Adipocyte (in vitro differentiated cells): ENCODE measurements around the gene CFAP52.

ENCODE experiments used
- DNase-seq: peaks from one replicate; pipeline ENCODE4 v3.0.0-alpha.2; 2015; ENCODE audit warnings: low read depth
- H3K27me3 ChIP-seq: replicated peaks from 2 replicates; pipeline ENCODE4 v1.7.0; 2013; ENCODE audit warnings: mild to moderate bottlenecking, low read length, moderate library complexity; ENCODE audit not compliant: control insufficient read depth, insufficient read depth
- H3K36me3 ChIP-seq: 2 replicates; pipeline ENCODE4 v1.7.0; 2013; ENCODE audit warnings: low read length, mild to moderate bottlenecking, moderate library complexity; ENCODE audit not compliant: control insufficient read depth, insufficient read depth, severe bottlenecking
- H3K4me1 ChIP-seq: 2 replicates; pipeline ENCODE4 v1.7.0; 2013; ENCODE audit warnings: mild to moderate bottlenecking, low read length, moderate library complexity; ENCODE audit not compliant: control insufficient read depth, insufficient read depth
- H3K4me3 ChIP-seq: 2 replicates; pipeline ENCODE4 v1.7.0; 2013; ENCODE audit warnings: mild to moderate bottlenecking, low read length, moderate library complexity
- H3K9ac ChIP-seq: 2 replicates; pipeline ENCODE4 v1.7.0; 2013; ENCODE audit warnings: mild to moderate bottlenecking, low read length, moderate library complexity
- H3K9me3 ChIP-seq: 2 replicates; pipeline ENCODE4 v1.7.0; 2013; ENCODE audit warnings: mild to moderate bottlenecking, low read length, moderate library complexity; ENCODE audit not compliant: control insufficient read depth

CFAP52 gene

GRCh38 chr17:9672691-9673090, 96.2 kb downstream of the CFAP52 start:
- H3K4me3 ChIP-seq = no peak overlapping the region
- peaks cover 5% of the 10 kb centered on the region for H3K27me3 ChIP-seq
- no peak overlapping the region for H3K9ac ChIP-seq
- no peak for DNase-seq
- no peaks in the 10 kb centered on the region for H3K4me1 ChIP-seq
- H3K36me3 ChIP-seq = no peaks in the 10 kb centered on the region
- H3K9me3 ChIP-seq = no peaks in the 10 kb centered on the region

- H3K27me3 ChIP-seq = no peaks in the 10 kb centered on the region
- no peaks in the 10 kb centered on the region for H3K4me1 ChIP-seq
- no peaks in the 10 kb centered on the region for H3K36me3 ChIP-seq
- H3K4me3 ChIP-seq = no peak overlapping the region
- H3K9me3 ChIP-seq = peaks cover 9% of the 10 kb centered on the region
- H3K9ac ChIP-seq = no peak overlapping the region
- DNase-seq = no peak
Observed at GRCh38 chr17:9676084-9676483, 99.6 kb downstream of the CFAP52 start.

GRCh38 chr17:9676820-9677310, 100.4 kb downstream of the CFAP52 start:
- Histone ChIP-seq H3K9me3 (peaks cover 9% of the 10 kb centered on the region), H3K4me3 (no peak overlapping the region), H3K9ac (no peak overlapping the region), H3K27me3 (no peaks in the 10 kb centered on the region), H3K36me3 (no peaks in the 10 kb centered on the region), H3K4me1 (no peaks in the 10 kb centered on the region)
- DNase-seq = no peak

GRCh38 chr17:9677411-9677810, 101.0 kb downstream of the CFAP52 start:
- Histone ChIP-seq H3K27me3 (no peaks in the 10 kb centered on the region), H3K4me3 (no peak overlapping the region), H3K9me3 (peaks cover 9% of the 10 kb centered on the region), H3K9ac (no peak overlapping the region), H3K4me1 (no peaks in the 10 kb centered on the region), H3K36me3 (no peaks in the 10 kb centered on the region)
- DNase-seq = no peak

GRCh38 chr17:9677896-9678295, 101.5 kb downstream of the CFAP52 start:
- Histone ChIP-seq H3K9ac (no peak overlapping the region), H3K4me3 (no peak overlapping the region), H3K4me1 (no peaks in the 10 kb centered on the region), H3K9me3 (peaks cover 9% of the 10 kb centered on the region), H3K27me3 (no peaks in the 10 kb centered on the region), H3K36me3 (no peaks in the 10 kb centered on the region)
- DNase-seq = no peak

GRCh38 chr17:9684955-9685621, 108.6 kb downstream of the CFAP52 start:
- Histone ChIP-seq H3K4me1 (no peaks in the 10 kb centered on the region), H3K27me3 (no peaks in the 10 kb centered on the region), H3K9me3 (peaks cover 4% of the 10 kb centered on the region), H3K36me3 (no peaks in the 10 kb centered on the region), H3K4me3 (no peak overlapping the region), H3K9ac (no peak overlapping the region)
- no peak for DNase-seq
